Karpas-422 (cell line): ENCODE data around the gene GH2. TPM values are rescaled to one million over a fixed set of nuclear protein-coding genes. Genes with fewer than 3 reads are reported as not detected.
"Not testable (repeated sequence)": the region's sequence is repeated elsewhere in the genome, so short reads cannot be mapped to it uniquely, and the experiment has no call there.

Experiments
- DNase-seq: peaks from one replicate; pipeline ENCODE4 v3.0.0-alpha.2; 2015
- H2AFZ ChIP-seq: fragments of 200-600 bp; sonication (generic); 2 replicates; pipeline ENCODE4 v1.6.1; 2014; ENCODE audit warnings: antibody characterized with exemption, low read length, mixed read lengths
- H3K27ac ChIP-seq: fragments of 200-600 bp; sonication (generic); 2 replicates; pipeline ENCODE4 v1.5.1; 2014; ENCODE audit warnings: mild to moderate bottlenecking, low read length, moderate library complexity
- H3K27me3 ChIP-seq: fragments of 200-600 bp; sonication (generic); 2 replicates; pipeline ENCODE4 v1.6.1; 2014; ENCODE audit warnings: low read length, mixed read lengths
- H3K36me3 ChIP-seq: fragments of 200-600 bp; sonication (generic); 2 replicates; pipeline ENCODE4 v1.6.1; 2014; ENCODE audit warnings: low read length, mixed read lengths; ENCODE audit not compliant: insufficient read depth
- H3K4me1 ChIP-seq: fragments of 200-600 bp; sonication (generic); 2 replicates; pipeline ENCODE4 v1.6.1; 2014; ENCODE audit warnings: mild to moderate bottlenecking, low read length, mixed read lengths
- H3K4me2 ChIP-seq: fragments of 200-600 bp; sonication (generic); 2 replicates; pipeline ENCODE4 v1.6.1; 2014; ENCODE audit warnings: low read length, low read depth, mild to moderate bottlenecking; ENCODE audit not compliant: poor library complexity, severe bottlenecking
- H3K4me3 ChIP-seq: fragments of 200-600 bp; sonication (generic); 2 replicates; pipeline ENCODE4 v1.5.1; 2014; ENCODE audit warnings: mild to moderate bottlenecking, antibody characterized with exemption, low read length, mixed read lengths
- H3K79me2 ChIP-seq: fragments of 200-600 bp; sonication (generic); 2 replicates; pipeline ENCODE4 v1.6.1; 2014; ENCODE audit warnings: mild to moderate bottlenecking, low read length, mixed read lengths
- H3K9ac ChIP-seq: fragments of 200-600 bp; sonication (generic); 2 replicates; pipeline ENCODE4 v1.6.0; 2014; ENCODE audit warnings: low read length
- H3K9me2 ChIP-seq: fragments of 200-600 bp; sonication (generic), shearing (Covaris generic); replicated peaks from 2 replicates; pipeline ENCODE4 v1.6.0; 2014; ENCODE audit warnings: mild to moderate bottlenecking, low read length, moderate library complexity; ENCODE audit not compliant: insufficient read depth
- H3K9me3 ChIP-seq: fragments of 300-700, 200-600 bp; sonication (generic); 2 replicates; pipeline ENCODE4 v1.6.1; 2014; ENCODE audit warnings: low read length, mixed read lengths
- H4K20me1 ChIP-seq: fragments of 200-600 bp; sonication (generic); 2 replicates; pipeline ENCODE4 v1.6.1; 2014; ENCODE audit warnings: mild to moderate bottlenecking, antibody characterized with exemption, low read length, low read depth; ENCODE audit not compliant: insufficient read depth
- total RNA-seq: library from RNA; depleted of rRNA; stranded (reverse); fragments of >200 nt; shearing (Covaris generic); gene quantifications from 2 replicates; pipeline ENCODE4 v1.2.3, GENCODE V29; 2014; ENCODE audit warnings: low replicate concordance

GH2 gene
- total RNA-seq, 1 experiment from 2014 or later, result not detected

- Histone ChIP-seq H3K4me3 (peak overlapping the region; percentile 94), H3K9me3 (peaks cover 5% of the 10 kb centered on the region; the same call in 1 of the 2 replicates), H3K27me3 (no peaks in the 10 kb centered on the region), H3K4me2 (peak overlapping the region; percentile 57), H2AFZ (peak overlapping the region; percentile 12; the same call in 1 of the 2 replicates), H3K27ac (peak overlapping the region; percentile 28), H3K4me1 (peaks cover 35% of the 10 kb centered on the region), H3K9me2 (no peaks in the 10 kb centered on the region), H3K9ac (peak overlapping the region; percentile 81), H3K36me3 (no peaks in the 10 kb centered on the region), H4K20me1 (peaks cover 9% of the 10 kb centered on the region; the same call in 1 of the 2 replicates), H3K79me2 (peaks cover 32% of the 10 kb centered on the region)
- no peak for DNase-seq
Observed at GRCh38 chr17:63843910-63844677, 37.6 kb downstream of the GH2 start.

- not testable (repeated sequence) for H3K27me3 ChIP-seq, H3K36me3 ChIP-seq, H3K9me2 ChIP-seq, H3K9me3 ChIP-seq
- peaks cover 14% of the 10 kb centered on the region; the same call in 1 of the 2 replicates for H4K20me1 ChIP-seq
- peak; percentile 83 for DNase-seq
- H3K27ac ChIP-seq, result peak overlapping the region; percentile 28
- H2AFZ ChIP-seq, result peak overlapping the region; percentile 65; the same call in 1 of the 2 replicates
- peak overlapping the region; percentile 57 for H3K4me2 ChIP-seq
- H3K9ac ChIP-seq, result peak overlapping the region; percentile 81
- peak overlapping the region; percentile 94 for H3K4me3 ChIP-seq
- H3K79me2 ChIP-seq, result peaks cover 39% of the 10 kb centered on the region
- H3K4me1 ChIP-seq, result peaks cover 40% of the 10 kb centered on the region
Observed at GRCh38 chr17:63843387-63843888, 38.3 kb downstream of the GH2 start.

- H3K79me2 ChIP-seq, result peaks cover 46% of the 10 kb centered on the region
- peak within 1 kb of the TSS; percentile 74 for H3K27ac ChIP-seq
- H3K4me2 ChIP-seq, result peak within 1 kb of the TSS; percentile 84
- H3K9me2 ChIP-seq, result no peaks in the 10 kb centered on the region
- no peaks in the 10 kb centered on the region for H3K27me3 ChIP-seq
- no peaks in the 10 kb centered on the region for H3K36me3 ChIP-seq
- H4K20me1 ChIP-seq, result peaks cover 17% of the 10 kb centered on the region; the same call in 1 of the 2 replicates
- peak within 1 kb of the TSS; percentile 94 for H3K4me3 ChIP-seq
- H3K9ac ChIP-seq, result peak within 1 kb of the TSS; percentile 94
- peak within 1 kb of the TSS; percentile 65; the same call in 1 of the 2 replicates for H2AFZ ChIP-seq
- H3K9me3 ChIP-seq, result no peaks in the 10 kb centered on the region
- H3K4me1 ChIP-seq, result peaks cover 40% of the 10 kb centered on the region
- DNase-seq, result peak; percentile 99
Observed at GRCh38 chr17:63842540-63843386, 39.0 kb downstream of the GH2 start, which contains the start of gene SMARCD2. SMARCD2 (minus strand) TSS chr17:63842685; CDS start chr17:63842674, 11 bp downstream.

GRCh38 chr17:63842173-63842539 is 39.6 kb downstream of the GH2 start:
- Histone ChIP-seq H3K4me3 (peak overlapping the region; percentile 94), H4K20me1 (peaks cover 19% of the 10 kb centered on the region; the same call in 1 of the 2 replicates), H3K9me2 (no peaks in the 10 kb centered on the region), H3K9ac (peak overlapping the region; percentile 94), H3K4me2 (peak overlapping the region; percentile 84), H3K79me2 (peaks cover 52% of the 10 kb centered on the region), H3K9me3 (no peaks in the 10 kb centered on the region), H3K4me1 (peaks cover 40% of the 10 kb centered on the region), H3K36me3 (no peaks in the 10 kb centered on the region), H3K27ac (peak overlapping the region; percentile 74), H3K27me3 (no peaks in the 10 kb centered on the region), H2AFZ (no peak overlapping the region)
- DNase-seq, result peak; percentile 67

DNA sequence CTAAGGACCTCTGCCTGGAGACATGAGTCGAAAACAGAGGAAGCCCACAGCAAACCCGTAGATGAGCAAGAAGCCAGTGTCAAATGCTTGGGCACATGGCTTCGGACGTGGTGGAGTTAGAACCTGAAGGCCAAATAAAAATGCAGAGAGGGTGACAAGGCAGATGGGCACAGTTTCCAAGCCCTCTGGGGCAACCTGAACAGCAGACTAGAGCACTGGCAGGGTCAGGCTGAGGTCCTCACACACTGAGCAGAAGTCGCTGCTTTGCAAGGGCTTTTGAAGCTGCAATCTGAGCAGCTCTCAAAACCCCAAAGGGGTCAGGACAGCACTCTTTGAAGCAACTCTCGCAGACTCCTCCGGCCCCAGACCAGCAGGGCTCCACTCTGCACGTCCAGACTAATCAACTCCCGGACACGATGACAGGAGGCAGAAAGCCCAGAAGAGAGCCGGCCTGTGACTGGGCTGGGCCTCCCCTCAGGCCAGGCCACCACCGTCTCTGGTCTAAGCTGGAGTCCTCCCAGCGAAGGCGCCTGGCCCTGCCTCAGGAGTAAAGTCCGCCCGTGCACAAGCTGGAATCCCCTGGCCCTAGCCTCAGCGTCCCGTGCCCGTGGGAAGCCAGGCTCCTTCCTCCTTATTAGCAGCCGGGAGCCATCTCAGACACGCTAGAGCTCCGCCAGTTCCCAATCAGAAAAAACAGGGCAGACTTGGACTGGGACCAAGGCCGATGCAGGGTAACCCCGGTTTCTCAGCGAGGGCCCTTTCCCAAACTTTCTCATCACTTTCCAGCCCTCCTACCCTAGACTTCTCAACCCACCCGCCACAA is 40.2 kb downstream of the GH2 start:
- H3K9me2 ChIP-seq, result no peaks in the 10 kb centered on the region
- peak overlapping the region; percentile 94 for H3K4me3 ChIP-seq
- no peaks in the 10 kb centered on the region for H3K27me3 ChIP-seq
- H3K9me3 ChIP-seq, result no peaks in the 10 kb centered on the region
- no peaks in the 10 kb centered on the region for H3K36me3 ChIP-seq
- H2AFZ ChIP-seq, result no peak overlapping the region
- H4K20me1 ChIP-seq, result peaks cover 19% of the 10 kb centered on the region; the same call in 1 of the 2 replicates
- H3K27ac ChIP-seq, result peak overlapping the region; percentile 74
- H3K4me2 ChIP-seq, result peak overlapping the region; percentile 84
- H3K79me2 ChIP-seq, result peaks cover 58% of the 10 kb centered on the region
- peaks cover 40% of the 10 kb centered on the region for H3K4me1 ChIP-seq
- peak; percentile 74 for DNase-seq
- peak overlapping the region; percentile 94 for H3K9ac ChIP-seq

DNA sequence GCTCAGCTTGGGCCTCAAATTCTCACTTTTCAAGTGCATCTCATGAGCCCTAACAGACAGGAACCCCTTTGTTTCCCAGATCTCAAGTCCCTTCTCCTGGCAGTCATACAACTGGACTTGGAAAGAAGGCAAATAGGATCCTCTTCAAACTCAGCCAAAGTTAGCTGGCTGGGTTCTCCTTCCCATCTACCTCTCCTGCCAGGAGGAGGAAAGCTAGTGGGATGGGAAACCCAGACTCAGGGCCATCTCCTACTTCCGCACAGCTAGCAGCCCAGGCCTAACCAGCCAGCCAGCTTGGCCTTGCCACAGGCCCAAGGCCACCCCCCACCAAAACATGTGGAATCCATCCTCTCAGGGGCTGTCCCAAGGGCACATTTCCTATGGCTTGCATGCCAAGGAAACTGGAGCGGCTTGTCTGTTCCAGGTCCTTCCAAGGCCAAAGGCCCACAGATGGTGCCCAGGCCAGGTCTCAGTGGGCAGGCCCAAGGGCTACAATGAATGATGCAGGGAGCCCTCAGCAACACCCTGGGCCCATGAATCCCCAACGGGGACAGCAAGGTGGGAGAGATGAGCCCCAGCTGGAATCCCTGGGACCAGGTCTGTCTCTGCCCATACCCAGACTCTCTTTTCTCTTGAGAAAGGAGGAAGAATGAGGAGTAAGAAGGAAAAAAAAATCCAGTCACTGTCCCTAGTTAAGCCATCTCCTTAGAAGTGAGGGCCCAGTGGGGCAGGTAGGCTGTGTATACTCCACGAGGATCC is 41.0 kb downstream of the GH2 start:
- DNase-seq, result no peak
- Histone ChIP-seq H3K4me3 (peak overlapping the region; percentile 94), H3K4me1 (peaks cover 40% of the 10 kb centered on the region), H2AFZ (no peak overlapping the region), H3K9me3 (no peaks in the 10 kb centered on the region), H3K9ac (peak overlapping the region; percentile 94), H3K36me3 (no peaks in the 10 kb centered on the region), H3K79me2 (peaks cover 58% of the 10 kb centered on the region), H3K9me2 (no peaks in the 10 kb centered on the region), H4K20me1 (peaks cover 19% of the 10 kb centered on the region; the same call in 1 of the 2 replicates), H3K27ac (peak overlapping the region; percentile 74), H3K27me3 (no peaks in the 10 kb centered on the region), H3K4me2 (peak overlapping the region; percentile 84)

GRCh38 chr17:63838631-63839171 is 43.0 kb downstream of the GH2 start:
- DNase-seq, result no peak
- Histone ChIP-seq H4K20me1 (peaks cover 19% of the 10 kb centered on the region; the same call in 1 of the 2 replicates), H3K9ac (peak overlapping the region; percentile 51), H3K4me2 (peak overlapping the region; percentile 49), H3K79me2 (peaks cover 58% of the 10 kb centered on the region), H3K4me3 (peak overlapping the region; percentile 7; the same call in 1 of the 2 replicates), H3K27ac (peak overlapping the region; percentile 60; the same call in 1 of the 2 replicates), H2AFZ (no peak overlapping the region), H3K27me3 (no peaks in the 10 kb centered on the region), H3K9me2 (no peaks in the 10 kb centered on the region), H3K4me1 (peaks cover 40% of the 10 kb centered on the region), H3K36me3 (peaks cover 5% of the 10 kb centered on the region; the same call in 1 of the 2 replicates), H3K9me3 (no peaks in the 10 kb centered on the region)
